ENCODE measurements around the gene NRF1. TPM values are rescaled to one million over a fixed set of nuclear protein-coding genes. Genes with fewer than 3 reads are reported as not detected.
"Not testable (repeated sequence)": the region's sequence is repeated elsewhere in the genome, so short reads cannot be mapped to it uniquely, and the experiment has no call there.

Gene NRF1
- total RNA-seq, 3 donors from 2014 or later: 13.3 to 21.8 (median 17.4) TPM

DNA sequence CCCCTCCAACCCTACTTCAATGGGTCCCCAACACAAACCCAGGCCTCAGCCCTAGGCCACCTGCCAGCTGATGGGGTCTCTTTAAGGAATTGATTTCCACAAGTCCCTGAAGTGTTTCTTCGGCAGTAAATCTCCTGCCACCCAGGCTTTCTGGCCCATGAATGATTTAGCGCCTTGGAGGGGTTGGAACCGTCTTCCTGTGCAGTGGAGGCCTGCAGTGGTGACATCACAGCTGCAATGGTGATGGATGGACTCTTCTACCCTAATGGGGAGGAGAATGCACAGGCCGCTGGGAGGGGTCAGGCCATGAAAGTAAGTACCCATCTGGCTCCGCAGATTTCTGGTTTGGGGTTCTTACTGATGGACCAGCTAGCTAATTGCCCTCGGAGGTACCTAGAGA, 177.5 kb downstream of the NRF1 start:
- Histone ChIP-seq H3K9me3 (no peaks in the 10 kb centered on the region), H3K4me3 (no peak overlapping the region), H3K36me3 (ENCODE audit: low read depth) (no peaks in the 10 kb centered on the region), H3K4me1 (ENCODE audit: low read depth) (peaks cover 21% of the 10 kb centered on the region)
- no peak for DNase-seq
- intact Hi-C loops (cut with DNase I, micrococcal nuclease): no loop called here
- ATAC-seq: no peak
- no peak for TF ChIP-seq CTCF (IDR thresholded peaks at IDR 0.05)

- no peaks in the 10 kb centered on the region for H3K36me3 ChIP-seq (ENCODE audit: low read depth)
- no peak overlapping the region for H3K4me3 ChIP-seq
- DNase-seq (no peak), ATAC-seq (no peak)
- H3K9me3 ChIP-seq: no peaks in the 10 kb centered on the region
- intact Hi-C loops (cut with DNase I, micrococcal nuclease): no loop called here
- peaks cover 15% of the 10 kb centered on the region for H3K4me1 ChIP-seq (ENCODE audit: low read depth)
- TF ChIP-seq CTCF (IDR thresholded peaks at IDR 0.05): no peak
Observed at GRCh38 chr7:129789652-129790051, 178.1 kb downstream of the NRF1 start.

- intact Hi-C loops (cut with DNase I, micrococcal nuclease): no loop called here
- Histone ChIP-seq H3K9me3 (no peaks in the 10 kb centered on the region), H3K4me1 (ENCODE audit: low read depth) (peaks cover 11% of the 10 kb centered on the region), H3K36me3 (ENCODE audit: low read depth) (no peaks in the 10 kb centered on the region), H3K4me3 (no peak overlapping the region)
- no peak for ATAC-seq
- DNase-seq: no peak
- no peak for TF ChIP-seq CTCF (IDR thresholded peaks at IDR 0.05)
Observed at GRCh38 chr7:129790136-129790535, 178.6 kb downstream of the NRF1 start.

DNA sequence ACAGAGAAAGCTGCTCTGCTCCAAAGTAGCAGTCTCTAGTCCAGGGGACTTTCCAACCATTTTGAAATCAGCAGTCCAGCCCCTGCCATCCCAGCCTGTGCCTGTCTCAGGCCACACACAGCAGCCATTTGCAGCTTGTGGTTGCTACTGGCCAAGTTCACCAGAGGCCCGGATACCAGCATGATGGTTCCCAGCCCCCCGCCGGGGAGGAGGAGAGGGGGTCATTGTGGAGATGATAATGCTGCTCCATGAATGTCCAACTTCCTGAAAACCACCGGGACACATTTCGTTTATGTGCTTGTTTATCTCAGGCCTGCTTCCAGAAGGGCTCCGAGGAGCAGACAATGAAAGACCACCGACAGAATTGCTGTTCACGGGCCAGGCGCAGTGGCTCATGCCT, 181.2 kb downstream of the NRF1 start:
- no peaks in the 10 kb centered on the region for H3K9me3 ChIP-seq
- no peaks in the 10 kb centered on the region for H3K4me1 ChIP-seq (ENCODE audit: low read depth)
- ATAC-seq (no peak), DNase-seq (no peak)
- H3K36me3 ChIP-seq (ENCODE audit: low read depth): no peaks in the 10 kb centered on the region
- TF ChIP-seq CTCF (IDR thresholded peaks at IDR 0.05): no peak
- intact Hi-C loops (cut with DNase I, micrococcal nuclease): no loop called here
- no peak overlapping the region for H3K4me3 ChIP-seq

- H3K9me3 ChIP-seq: no peaks in the 10 kb centered on the region
- no peak for TF ChIP-seq CTCF (IDR thresholded peaks at IDR 0.05)
- ATAC-seq (no peak), DNase-seq (no peak)
- no peaks in the 10 kb centered on the region for H3K4me1 ChIP-seq (ENCODE audit: low read depth)
- H3K4me3 ChIP-seq: no peak overlapping the region
- no peaks in the 10 kb centered on the region for H3K36me3 ChIP-seq (ENCODE audit: low read depth)
- intact Hi-C loops (cut with DNase I, micrococcal nuclease): no loop called here
Observed at GRCh38 chr7:129793506-129794310, 182.2 kb downstream of the NRF1 start.

- H3K4me3 ChIP-seq; H3K36me3 ChIP-seq (ENCODE audit: low read depth); intact Hi-C loops (cut with DNase I, micrococcal nuclease); ATAC-seq; H3K9me3 ChIP-seq; DNase-seq; H3K4me1 ChIP-seq (ENCODE audit: low read depth): not testable (repeated sequence)
Observed at GRCh38 chr7:129794461-129794860, 182.9 kb downstream of the NRF1 start.

Data from mucosa of descending colon (tissue), 3 donors.